ENCODE measurements around the gene TAOK1. TPM values are rescaled to one million over a fixed set of nuclear protein-coding genes. Genes with fewer than 3 reads are reported as not detected.
"Not testable (repeated sequence)": the region's sequence is repeated elsewhere in the genome, so short reads cannot be mapped to it uniquely, and the experiment has no call there.

The TAOK1 gene
- total RNA-seq, result 54.0 and 62.6 TPM in 2 replicates

DNA sequence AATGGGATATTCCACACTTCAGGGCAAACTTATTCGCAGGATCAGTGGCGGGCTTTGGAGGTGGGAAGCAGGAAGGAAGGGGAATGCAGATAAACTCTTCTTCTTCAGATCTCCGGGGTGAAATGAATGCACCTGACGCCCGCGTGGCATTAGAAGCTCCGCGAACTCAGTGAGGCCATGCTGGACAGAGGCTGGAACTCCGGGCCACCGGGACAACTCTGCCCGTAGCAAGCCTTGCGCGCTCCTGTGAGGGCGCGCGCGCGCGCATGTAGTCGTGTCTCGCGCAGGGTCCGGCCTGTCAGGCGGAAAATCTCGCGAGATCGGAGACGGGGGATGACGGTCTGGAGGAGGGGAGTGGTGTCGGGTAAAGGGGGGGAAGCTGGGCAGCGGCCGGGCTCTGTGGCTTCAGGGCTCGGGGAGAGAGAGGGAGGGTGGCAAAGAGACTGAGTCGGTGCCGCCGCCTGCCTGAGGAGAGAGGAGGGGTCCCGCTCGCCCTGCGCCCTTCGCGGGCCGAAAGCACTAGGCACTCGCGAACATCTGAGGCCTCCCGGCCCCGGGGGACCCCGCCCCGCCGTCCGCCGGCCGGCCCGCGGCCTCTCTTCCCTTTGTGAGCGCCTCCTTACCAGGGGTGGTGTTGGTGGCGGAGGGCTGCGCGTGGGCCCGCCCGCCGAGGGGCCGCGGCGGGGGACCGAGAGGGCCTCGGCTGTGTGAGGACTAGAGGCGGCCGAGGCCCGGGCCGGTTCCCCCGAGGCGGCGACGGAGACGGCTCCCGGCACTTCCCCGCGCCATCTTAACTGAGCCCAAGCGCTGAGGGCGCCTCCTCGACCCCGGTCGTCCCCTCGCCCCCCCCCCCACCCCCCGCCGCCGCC, at the start of gene TAOK1:
TSS of gene TAOK1 (plus strand) at position 382 of the 869 bp plus-strand sequence. CDS start 61,186 bp downstream, outside the sequence.
- peak; percentile 90 for DNase-seq (ENCODE audit: low read depth, low spot score)

GRCh38 chr17:29341726-29342125, 48.4 kb upstream of the TAOK1 start:
- DNase-seq (ENCODE audit: low read depth, low spot score), result no peak

GRCh38 chr17:29342158-29342765, 47.9 kb upstream of the TAOK1 start:
- DNase-seq (ENCODE audit: low read depth, low spot score), result no peak

DNA sequence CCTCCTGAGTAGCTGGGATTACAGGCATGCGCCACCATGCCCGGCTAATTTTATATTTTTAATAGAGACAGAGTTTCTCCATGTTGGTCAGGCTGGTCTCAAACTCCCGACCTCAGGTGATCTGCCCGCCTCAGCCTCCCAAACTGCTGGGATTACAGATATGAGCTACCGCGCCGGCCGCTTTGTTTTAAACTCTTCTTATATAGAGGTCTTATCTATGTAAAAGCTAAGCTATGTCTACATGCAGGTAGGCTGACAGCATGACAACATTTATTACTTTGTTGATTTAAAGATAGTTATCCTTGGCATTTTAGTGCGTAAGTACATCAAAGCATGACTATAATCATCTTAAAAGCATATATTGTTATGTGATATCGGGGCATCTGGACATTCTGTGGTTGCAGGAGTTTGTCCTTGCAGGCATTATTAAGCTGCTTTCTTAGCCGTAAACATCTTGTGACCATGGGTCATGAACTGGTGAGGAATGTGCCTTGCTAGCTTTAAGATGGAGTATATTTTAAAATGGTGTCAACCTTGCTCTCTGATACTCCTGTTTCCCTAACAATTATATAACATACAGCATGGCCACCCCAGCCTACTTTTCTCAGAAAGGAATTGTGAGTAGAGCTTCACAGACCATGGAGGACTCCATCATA, 45.8 kb upstream of the TAOK1 start:
- no peak for DNase-seq (ENCODE audit: low read depth, low spot score)

- DNase-seq (ENCODE audit: low read depth, low spot score), result no peak
Measured at GRCh38 chr17:29345066-29345465, 45.1 kb upstream of the TAOK1 start.

DNA sequence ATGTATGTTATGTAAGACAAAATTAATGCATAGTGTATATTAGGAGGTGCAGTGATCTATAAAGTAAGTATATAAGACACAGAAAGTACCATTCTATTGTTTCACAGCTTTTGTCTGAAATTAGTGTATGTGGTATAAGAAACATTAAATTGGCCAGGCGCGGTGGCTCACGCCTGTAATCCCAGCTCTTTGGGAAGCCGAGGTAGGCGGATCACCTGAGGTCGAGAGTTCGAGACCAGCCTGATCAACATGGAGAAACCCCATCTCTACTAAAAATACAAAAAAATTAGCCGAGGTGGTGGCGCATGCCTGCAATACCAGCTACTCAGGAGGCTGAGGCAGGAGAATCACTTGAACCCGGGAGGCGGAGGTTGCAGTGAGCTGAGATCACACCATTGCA, 44.7 kb upstream of the TAOK1 start:
- DNase-seq (ENCODE audit: low read depth, low spot score), result not testable (repeated sequence)

GRCh38 chr17:29346462-29346861, 43.7 kb upstream of the TAOK1 start:
- DNase-seq (ENCODE audit: low read depth, low spot score), result no peak

DNA sequence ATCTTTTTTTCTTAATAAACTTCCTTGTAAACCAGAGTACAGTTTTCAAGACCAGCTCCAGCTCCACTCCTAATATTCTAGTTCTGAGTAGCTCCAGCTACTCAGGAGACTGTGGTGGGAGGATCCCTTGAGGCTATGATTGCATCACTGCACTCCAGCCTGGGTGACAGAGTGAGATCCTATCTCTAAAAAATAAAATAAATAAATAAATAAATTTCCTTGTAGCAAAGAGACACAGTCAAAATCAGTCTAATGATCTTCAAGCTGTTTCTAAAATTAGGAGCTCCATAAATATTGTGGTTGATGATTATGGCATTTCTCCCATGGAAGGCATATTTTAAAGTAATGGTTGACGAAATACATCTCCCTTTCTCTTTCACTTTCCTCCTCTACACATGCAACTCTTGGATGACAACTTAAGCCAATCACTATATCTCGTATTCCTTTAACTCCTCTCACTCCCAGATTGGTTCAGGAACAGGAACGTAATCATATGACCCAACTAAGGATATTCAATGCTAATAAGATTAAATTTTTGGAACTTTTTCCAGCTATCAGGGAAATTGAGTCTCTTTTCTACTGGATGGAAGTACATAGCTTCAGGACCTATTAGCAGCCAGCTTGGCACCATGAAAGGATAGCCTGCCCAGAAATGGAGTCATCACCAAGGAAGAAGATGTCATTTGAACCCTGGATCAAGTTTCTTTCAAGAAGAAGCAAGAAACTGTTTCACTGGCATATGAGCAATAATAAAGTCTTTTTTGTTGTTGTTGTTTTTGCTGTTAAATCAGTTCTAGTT, 42.1 kb upstream of the TAOK1 start:
- no peak for DNase-seq (ENCODE audit: low read depth, low spot score)

DNA sequence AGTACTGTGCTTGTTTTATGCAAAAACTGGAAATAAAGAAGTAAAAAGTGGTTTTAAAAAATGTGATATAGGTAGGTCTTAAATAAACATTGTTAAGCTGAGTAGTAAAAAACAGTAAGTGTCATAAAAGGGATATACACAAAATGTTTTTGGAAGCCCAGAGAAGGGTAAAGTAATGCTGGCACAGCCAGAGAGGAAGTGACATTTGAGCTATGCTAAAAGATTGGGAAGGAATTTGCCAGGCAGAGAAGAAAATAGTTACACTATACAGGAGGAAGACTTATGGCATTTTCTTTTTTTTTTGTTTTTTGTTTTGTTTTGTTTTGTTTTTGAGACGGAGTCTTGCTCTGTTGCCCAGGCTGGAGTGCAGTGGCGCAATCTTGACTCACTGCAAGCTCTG, 40.8 kb upstream of the TAOK1 start:
- DNase-seq (ENCODE audit: low read depth, low spot score), result no peak

GRCh38 chr17:29352146-29352545, 38.0 kb upstream of the TAOK1 start:
- DNase-seq (ENCODE audit: low read depth, low spot score), result no peak

DNA sequence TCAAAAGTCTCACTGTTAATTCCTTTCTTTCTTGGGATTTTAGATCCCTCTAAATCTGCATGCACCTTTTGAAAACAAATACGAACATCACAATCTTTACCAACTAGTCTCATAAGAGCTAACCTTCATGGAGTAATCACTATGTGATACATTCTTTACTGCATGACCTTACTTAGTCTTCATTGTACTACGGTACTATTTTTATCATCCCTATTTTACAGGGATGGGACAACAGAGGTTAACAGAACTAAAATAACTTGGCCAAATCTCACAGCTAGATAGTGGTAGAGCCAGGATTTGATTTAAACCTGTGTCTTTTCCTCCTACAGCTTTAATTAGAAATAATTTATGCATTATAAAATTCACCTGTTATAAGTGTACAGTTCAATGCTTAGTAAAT, 32.9 kb upstream of the TAOK1 start:
- DNase-seq (ENCODE audit: low read depth, low spot score), result no peak

- DNase-seq (ENCODE audit: low read depth, low spot score), result no peak
Measured at GRCh38 chr17:29357821-29358232, 32.3 kb upstream of the TAOK1 start.

GRCh38 chr17:29358416-29358815, 31.7 kb upstream of the TAOK1 start:
- no peak for DNase-seq (ENCODE audit: low read depth, low spot score)

DNA sequence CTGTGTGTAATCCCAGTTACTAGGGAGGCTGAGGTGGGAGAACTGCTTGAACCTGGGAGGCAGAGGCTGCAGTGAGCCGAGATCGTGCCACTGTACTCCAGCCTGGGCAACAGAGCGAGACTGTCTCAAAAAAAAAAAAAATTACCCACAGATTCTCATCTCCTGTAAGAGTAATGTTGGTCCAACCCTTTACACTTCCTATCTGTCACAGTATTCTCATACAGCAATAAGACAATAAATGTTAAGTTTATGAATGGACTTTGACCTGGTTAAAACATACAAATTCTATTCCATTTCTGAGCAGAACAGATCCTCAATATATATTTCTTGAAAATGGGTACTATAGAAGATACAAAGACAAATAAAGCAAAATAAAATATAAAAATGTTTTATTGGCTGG, 30.4 kb upstream of the TAOK1 start:
- DNase-seq (ENCODE audit: low read depth, low spot score), result no peak

GRCh38 chr17:29363716-29364115, 26.4 kb upstream of the TAOK1 start:
- no peak for DNase-seq (ENCODE audit: low read depth, low spot score)

DNA sequence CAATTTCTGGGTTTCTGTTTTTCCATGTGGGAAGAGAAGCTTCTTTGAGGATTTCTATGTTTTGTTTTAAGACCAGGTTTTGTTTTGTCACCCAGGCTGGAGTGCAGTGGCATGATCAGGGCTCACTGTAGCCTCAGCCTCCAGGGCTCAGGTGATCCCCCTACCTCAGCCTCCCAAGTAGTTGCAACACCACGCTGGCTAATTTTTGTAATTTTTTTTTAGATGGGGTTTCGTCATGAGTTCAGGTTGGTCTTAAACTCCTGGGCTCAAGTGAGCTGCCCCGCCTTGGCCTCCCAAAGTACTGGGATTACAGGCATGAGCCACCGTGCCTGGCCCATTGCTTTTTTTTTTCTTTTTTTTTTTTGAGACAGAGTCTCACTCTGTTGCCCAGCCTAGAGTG, 25.5 kb upstream of the TAOK1 start:
- DNase-seq (ENCODE audit: low read depth, low spot score), result no peak

GRCh38 chr17:29368161-29368560, 22.0 kb upstream of the TAOK1 start:
- DNase-seq (ENCODE audit: low read depth, low spot score), result no peak

DNA sequence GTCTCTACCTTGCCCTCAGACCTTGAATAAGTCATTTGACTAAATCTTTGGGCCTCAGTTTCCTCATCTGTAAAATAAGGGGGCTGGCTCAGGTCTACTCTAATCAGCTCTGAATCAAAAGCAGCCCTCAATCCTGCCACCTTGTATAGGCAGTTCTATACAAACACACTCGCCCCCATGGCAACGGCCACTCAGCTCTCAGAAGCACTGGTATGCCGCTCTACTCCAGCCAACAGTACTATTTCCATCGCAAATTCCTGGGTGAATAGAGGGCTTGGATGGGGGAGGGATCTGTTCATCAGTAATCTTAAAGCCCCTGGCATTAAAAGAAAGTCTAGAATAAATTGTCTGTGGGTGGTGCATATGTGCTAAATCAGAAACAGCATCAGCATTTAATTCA, 21.2 kb upstream of the TAOK1 start:
- no peak for DNase-seq (ENCODE audit: low read depth, low spot score)

DNA sequence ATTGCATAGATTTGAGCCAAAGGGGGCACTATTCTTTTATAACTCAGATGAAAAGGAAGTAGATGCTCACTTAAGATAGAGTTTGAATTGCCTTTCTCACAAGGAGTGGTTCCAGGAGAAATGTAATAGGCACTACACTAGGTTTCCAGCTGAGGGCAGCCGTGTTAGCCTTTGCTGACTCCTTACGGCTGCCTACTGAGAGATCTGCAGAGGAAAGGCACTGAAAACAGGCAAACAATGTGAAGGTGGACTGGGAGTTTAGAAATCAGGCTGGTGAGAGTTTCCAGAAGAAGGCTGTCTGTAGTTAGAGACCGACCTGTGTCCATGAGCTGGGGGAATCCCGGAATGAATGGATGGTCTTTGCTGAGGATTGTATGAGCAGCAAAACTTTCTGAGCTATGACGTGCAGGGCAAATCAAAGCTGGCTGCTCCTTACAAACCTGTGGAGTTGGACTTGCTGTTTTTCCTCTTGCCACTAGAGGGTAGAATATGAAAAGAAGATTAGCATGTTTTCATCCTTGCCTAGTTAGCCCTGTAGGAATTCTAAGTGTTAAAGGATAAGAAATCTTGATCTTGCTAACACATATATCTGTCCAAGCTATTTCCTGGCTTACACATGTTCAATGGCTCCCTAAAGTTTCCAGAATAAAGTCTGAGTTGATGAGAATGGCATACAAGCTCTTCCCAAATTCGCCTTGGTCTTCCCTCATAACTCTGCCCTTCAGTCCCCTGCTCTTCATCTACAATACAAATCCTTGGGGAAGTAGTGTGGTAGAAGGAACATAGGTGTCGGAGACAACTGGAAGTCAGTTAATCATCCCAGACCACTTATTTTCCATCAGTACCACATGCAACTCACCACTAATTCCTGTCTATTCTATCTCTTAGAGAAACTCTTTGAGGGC, 20.1 kb upstream of the TAOK1 start:
- DNase-seq (ENCODE audit: low read depth, low spot score), result peak; percentile 58

- DNase-seq (ENCODE audit: low read depth, low spot score), result no peak
Measured at GRCh38 chr17:29376667-29377270, 13.4 kb upstream of the TAOK1 start.
